ENCODE data around the gene HYI.

HYI gene

GRCh38 chr1:43435146-43436145 lies 18.3 kb downstream of the HYI start:
- DNase-seq (ENCODE audit: low spot score), result no peak
- CTCF ChIA-PET, result interaction anchor here (0.6 kb wide), 1 partner anchor 206 kb away, joined by 3 read pairs; no protein-coding TSS in a partner anchor
- no peak overlapping the region for H3K27ac ChIP-seq
- TF ChIP-seq CTCF (conservative IDR thresholded peaks at IDR 0.05; ENCODE audit: low read depth), result no peak
- POLR2A ChIA-PET (ENCODE audit: low non-redundant PET), result no interaction called here

- CTCF ChIA-PET, result interaction anchor here (0.7 kb wide), 1 partner anchor 521 kb away, joined by 4 read pairs; no protein-coding TSS in a partner anchor
- TF ChIP-seq CTCF (conservative IDR thresholded peaks at IDR 0.05; ENCODE audit: low read depth), result no peak
- no peak overlapping the region for H3K27ac ChIP-seq
- DNase-seq (ENCODE audit: low spot score), result no peak
- POLR2A ChIA-PET (ENCODE audit: low non-redundant PET), result no interaction called here
Observed at GRCh38 chr1:43434256-43434655, 19.5 kb downstream of the HYI start.

GRCh38 chr1:43432907-43433306 lies 20.8 kb downstream of the HYI start:
- DNase-seq (ENCODE audit: low spot score), result no peak
- POLR2A ChIA-PET (ENCODE audit: low non-redundant PET), result no interaction called here
- no peak for TF ChIP-seq CTCF (conservative IDR thresholded peaks at IDR 0.05; ENCODE audit: low read depth)
- no peak overlapping the region for H3K27ac ChIP-seq
- CTCF ChIA-PET, result no interaction called here

- TF ChIP-seq CTCF (conservative IDR thresholded peaks at IDR 0.05; ENCODE audit: low read depth), result no peak
- POLR2A ChIA-PET (ENCODE audit: low non-redundant PET), result no interaction called here
- no peak for DNase-seq (ENCODE audit: low spot score)
- CTCF ChIA-PET, result no interaction called here
- no peak overlapping the region for H3K27ac ChIP-seq
Observed at GRCh38 chr1:43432171-43432860, 21.4 kb downstream of the HYI start.

- no peak for TF ChIP-seq CTCF (conservative IDR thresholded peaks at IDR 0.05; ENCODE audit: low read depth)
- H3K27ac ChIP-seq, result no peak overlapping the region
Observed at GRCh38 chr1:43431676-43432075, 22.1 kb downstream of the HYI start.

GRCh38 chr1:43430831-43431230 lies 22.9 kb downstream of the HYI start:
- ChIA-PET CTCF (no interaction called here), POLR2A (ENCODE audit: low non-redundant PET) (no interaction called here)
- no peak for TF ChIP-seq CTCF (conservative IDR thresholded peaks at IDR 0.05; ENCODE audit: low read depth)
- no peak for DNase-seq (ENCODE audit: low spot score)
- H3K27ac ChIP-seq, result no peak overlapping the region

More at GRCh38 chr1:43431676-43432075, 22.1 kb downstream of the HYI start:
- ChIA-PET POLR2A (ENCODE audit: low non-redundant PET) (no interaction called here), CTCF (no interaction called here)
- no peak for DNase-seq (ENCODE audit: low spot score)

All from RWPE1 (cell line).